AG04450 (cell line): ENCODE measurements around the gene G3BP1. TPM values are rescaled to one million over a fixed set of nuclear protein-coding genes. Genes with fewer than 3 reads are reported as not detected.

Experiments
- CTCF ChIA-PET: fragments of 300-600, 350-600 bp; formaldehyde crosslinking; extraction: SDS; loops from one replicate; lab custom pipeline; 2022; ENCODE audit warnings: antibody characterized with exemption, inconsistent platforms; lab: Charles Lee
- POLR2A ChIA-PET: fragments of 350-600 bp; formaldehyde crosslinking; extraction: SDS; loops from one replicate; lab custom pipeline; 2021; ENCODE audit warnings: antibody characterized with exemption, inconsistent platforms; lab: Yijun Ruan, JAX
- DNase-seq: peaks from one replicate; pipeline ENCODE4 v3.0.0-alpha.2; 2011; ENCODE audit warnings: low read depth, low spot score
- H3K27ac ChIP-seq: one replicate; pipeline ENCODE4 v1.5.1; 2012; ENCODE audit warnings: low read depth, low read length, control low read depth
- H3K27me3 ChIP-seq: one replicate; pipeline ENCODE4 v1.6.0; 2012; ENCODE audit warnings: low read length; ENCODE audit not compliant: control insufficient read depth, insufficient read depth
- H3K4me3 ChIP-seq: 2 replicates; pipeline ENCODE4 v1.5.1; 2011; ENCODE audit warnings: mild to moderate bottlenecking, low read depth, low read length, control low read depth
- H3K9me3 ChIP-seq: 2 replicates; pipeline ENCODE4 v1.5.1; 2012; ENCODE audit warnings: low read length; ENCODE audit not compliant: control insufficient read depth, insufficient read depth
- polyA plus RNA-seq: library from polyadenylated mRNA; depleted of rRNA; stranded (reverse); fragments of >200 nt; gene quantifications from 2 replicates; pipeline ENCODE4 v1.2.3, GENCODE V29; 2011
- TF ChIP-seq, protein P1 (sequence below): IDR thresholded peaks from 2 replicates; pipeline ENCODE4 v1.5.1; 2011; ENCODE audit warnings: low read depth, low read length, control low read depth, inconsistent platforms

The G3BP1 gene
- polyA plus RNA-seq, 1 experiment, result 87.7 TPM

GRCh38 chr5:151808451-151809169 is 36.9 kb downstream of the G3BP1 start:
- TF ChIP-seq, protein P1, sequence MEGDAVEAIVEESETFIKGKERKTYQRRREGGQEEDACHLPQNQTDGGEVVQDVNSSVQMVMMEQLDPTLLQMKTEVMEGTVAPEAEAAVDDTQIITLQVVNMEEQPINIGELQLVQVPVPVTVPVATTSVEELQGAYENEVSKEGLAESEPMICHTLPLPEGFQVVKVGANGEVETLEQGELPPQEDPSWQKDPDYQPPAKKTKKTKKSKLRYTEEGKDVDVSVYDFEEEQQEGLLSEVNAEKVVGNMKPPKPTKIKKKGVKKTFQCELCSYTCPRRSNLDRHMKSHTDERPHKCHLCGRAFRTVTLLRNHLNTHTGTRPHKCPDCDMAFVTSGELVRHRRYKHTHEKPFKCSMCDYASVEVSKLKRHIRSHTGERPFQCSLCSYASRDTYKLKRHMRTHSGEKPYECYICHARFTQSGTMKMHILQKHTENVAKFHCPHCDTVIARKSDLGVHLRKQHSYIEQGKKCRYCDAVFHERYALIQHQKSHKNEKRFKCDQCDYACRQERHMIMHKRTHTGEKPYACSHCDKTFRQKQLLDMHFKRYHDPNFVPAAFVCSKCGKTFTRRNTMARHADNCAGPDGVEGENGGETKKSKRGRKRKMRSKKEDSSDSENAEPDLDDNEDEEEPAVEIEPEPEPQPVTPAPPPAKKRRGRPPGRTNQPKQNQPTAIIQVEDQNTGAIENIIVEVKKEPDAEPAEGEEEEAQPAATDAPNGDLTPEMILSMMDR, result no peak
- Histone ChIP-seq H3K9me3 (no peaks in the 10 kb centered on the region), H3K27ac (no peak overlapping the region), H3K4me3 (no peak overlapping the region), H3K27me3 (no peaks in the 10 kb centered on the region)
- CTCF ChIA-PET, result interaction anchor here (1.3 kb wide), 1 partner anchor 17 kb away, joined by 3 read pairs; no protein-coding TSS in a partner anchor
- POLR2A ChIA-PET, result interaction anchor here (0.7 kb wide), 1 partner anchor 330 kb away, joined by 4 read pairs; no protein-coding TSS in a partner anchor
- no peak for DNase-seq

DNA sequence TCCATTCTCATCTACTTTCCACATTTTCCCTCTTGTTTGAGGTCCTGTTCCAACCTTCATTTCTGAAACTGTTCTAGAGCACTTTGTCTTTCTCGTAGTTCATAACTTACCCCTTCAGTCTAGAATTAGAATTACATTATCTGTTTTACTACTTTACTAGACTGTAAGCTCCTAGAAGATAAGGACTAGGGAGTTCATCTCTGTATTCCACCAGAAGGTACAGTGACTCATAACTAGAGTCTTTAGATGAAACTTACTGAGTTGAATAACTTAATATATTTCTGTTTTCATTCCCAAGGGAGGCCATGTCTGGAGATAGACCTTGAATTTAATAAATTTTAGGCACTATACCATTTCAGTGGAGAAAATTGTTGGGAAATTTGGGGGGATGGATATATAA is 38.7 kb downstream of the G3BP1 start:
- ChIA-PET POLR2A (no interaction called here), CTCF (interaction anchor here (1.3 to 1.7 kb wide), 2 partner anchors 15 to 40 kb away, joined by 4 to 9 read pairs; no protein-coding TSS in a partner anchor)
- no peaks in the 10 kb centered on the region for H3K9me3 ChIP-seq
- no peak overlapping the region for H3K4me3 ChIP-seq
- DNase-seq, result no peak
- TF ChIP-seq, protein P1, result no peak
- no peaks in the 10 kb centered on the region for H3K27me3 ChIP-seq
- H3K27ac ChIP-seq, result no peak overlapping the region

- CTCF ChIA-PET, result interaction anchor here (1.7 kb wide), 1 partner anchor 14 kb away, joined by 9 read pairs; no protein-coding TSS in a partner anchor
- TF ChIP-seq, protein P1, result no peak
- DNase-seq, result no peak
- Histone ChIP-seq H3K27ac (no peak overlapping the region), H3K4me3 (no peak overlapping the region), H3K9me3 (no peaks in the 10 kb centered on the region), H3K27me3 (no peaks in the 10 kb centered on the region)
- POLR2A ChIA-PET, result no interaction called here
These were observed 39.1 kb downstream of the G3BP1 start for GRCh38 chr5:151810897-151811296.

- POLR2A ChIA-PET, result no interaction called here
- DNase-seq, result no peak
- TF ChIP-seq, protein P1, result no peak
- no peaks in the 10 kb centered on the region for H3K9me3 ChIP-seq
- no peaks in the 10 kb centered on the region for H3K27me3 ChIP-seq
- no peak overlapping the region for H3K4me3 ChIP-seq
- H3K27ac ChIP-seq, result no peak overlapping the region
- CTCF ChIA-PET, result interaction anchor here (0.7 kb wide), 1 partner anchor 13 kb away, joined by 4 read pairs; no protein-coding TSS in a partner anchor
These were observed 40.0 kb downstream of the G3BP1 start for GRCh38 chr5:151811593-151812321.
